ENCODE results near the gene PXMP4.

DNA sequence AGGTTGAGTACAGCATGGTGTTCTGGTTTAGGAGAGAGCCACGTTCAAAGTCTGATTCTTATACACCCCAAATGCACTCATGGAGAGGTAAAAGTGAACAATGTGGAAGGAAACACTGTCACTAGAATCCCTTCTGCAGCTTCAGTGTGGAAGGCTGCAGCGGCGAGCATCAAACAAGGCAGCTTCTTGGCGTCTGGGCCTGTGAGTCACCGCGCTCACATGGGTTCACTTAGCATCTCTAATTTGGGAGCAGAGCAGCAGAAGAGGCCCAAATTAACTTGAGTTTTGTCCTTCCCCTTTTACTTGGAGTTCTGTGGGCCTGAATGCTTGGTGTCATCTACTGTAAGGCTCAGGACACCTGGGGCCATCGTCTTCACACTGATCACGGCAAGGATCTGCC, 23.0 kb downstream of the PXMP4 start:
- TF ChIP-seq TAF1 (IDR thresholded peaks at IDR 0.05; ENCODE audit: borderline replicate concordance, insufficient read depth, low read length): no peak
- no peak for TF ChIP-seq FOXP2 (optimal IDR thresholded peaks at IDR 0.05; ENCODE audit: borderline replicate concordance, extremely low read depth, extremely low read length, insufficient read depth)
- no peak for TF ChIP-seq POLR2AphosphoS5 (IDR thresholded peaks at IDR 0.05; ENCODE audit: low read depth, low read length)
- TF ChIP-seq, protein P1, sequence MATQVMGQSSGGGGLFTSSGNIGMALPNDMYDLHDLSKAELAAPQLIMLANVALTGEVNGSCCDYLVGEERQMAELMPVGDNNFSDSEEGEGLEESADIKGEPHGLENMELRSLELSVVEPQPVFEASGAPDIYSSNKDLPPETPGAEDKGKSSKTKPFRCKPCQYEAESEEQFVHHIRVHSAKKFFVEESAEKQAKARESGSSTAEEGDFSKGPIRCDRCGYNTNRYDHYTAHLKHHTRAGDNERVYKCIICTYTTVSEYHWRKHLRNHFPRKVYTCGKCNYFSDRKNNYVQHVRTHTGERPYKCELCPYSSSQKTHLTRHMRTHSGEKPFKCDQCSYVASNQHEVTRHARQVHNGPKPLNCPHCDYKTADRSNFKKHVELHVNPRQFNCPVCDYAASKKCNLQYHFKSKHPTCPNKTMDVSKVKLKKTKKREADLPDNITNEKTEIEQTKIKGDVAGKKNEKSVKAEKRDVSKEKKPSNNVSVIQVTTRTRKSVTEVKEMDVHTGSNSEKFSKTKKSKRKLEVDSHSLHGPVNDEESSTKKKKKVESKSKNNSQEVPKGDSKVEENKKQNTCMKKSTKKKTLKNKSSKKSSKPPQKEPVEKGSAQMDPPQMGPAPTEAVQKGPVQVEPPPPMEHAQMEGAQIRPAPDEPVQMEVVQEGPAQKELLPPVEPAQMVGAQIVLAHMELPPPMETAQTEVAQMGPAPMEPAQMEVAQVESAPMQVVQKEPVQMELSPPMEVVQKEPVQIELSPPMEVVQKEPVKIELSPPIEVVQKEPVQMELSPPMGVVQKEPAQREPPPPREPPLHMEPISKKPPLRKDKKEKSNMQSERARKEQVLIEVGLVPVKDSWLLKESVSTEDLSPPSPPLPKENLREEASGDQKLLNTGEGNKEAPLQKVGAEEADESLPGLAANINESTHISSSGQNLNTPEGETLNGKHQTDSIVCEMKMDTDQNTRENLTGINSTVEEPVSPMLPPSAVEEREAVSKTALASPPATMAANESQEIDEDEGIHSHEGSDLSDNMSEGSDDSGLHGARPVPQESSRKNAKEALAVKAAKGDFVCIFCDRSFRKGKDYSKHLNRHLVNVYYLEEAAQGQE (IDR thresholded peaks at IDR 0.05; ENCODE audit: insufficient read depth in 1 of 2, low read depth in 2 of 2, low read length in 2 of 2): no peak

Data from PFSK-1 (cell line).